ENCODE results near the gene LONRF2. TPM values are rescaled to one million over a fixed set of nuclear protein-coding genes. Genes with fewer than 3 reads are reported as not detected.

The LONRF2 gene
- total RNA-seq, 4 donors from 2014 or later, result 10.5 to 13.1 (median 12.1) TPM

GRCh38 chr2:100223502-100223901, 98.8 kb downstream of the LONRF2 start:
- H3K27ac ChIP-seq, result no peak overlapping the region
- 93 to 95% methylated on average over 6 of the region's 6 CpGs for WGBS, 2 donors
- H3K4me1 ChIP-seq, result no peaks in the 10 kb centered on the region
- H3K36me3 ChIP-seq, result no peaks in the 10 kb centered on the region
- no peak overlapping the region for H3K4me3 ChIP-seq
- no peaks in the 10 kb centered on the region for H3K27me3 ChIP-seq
- no peak for TF ChIP-seq POLR2A (IDR thresholded peaks at IDR 0.05)
- TF ChIP-seq, protein P1, sequence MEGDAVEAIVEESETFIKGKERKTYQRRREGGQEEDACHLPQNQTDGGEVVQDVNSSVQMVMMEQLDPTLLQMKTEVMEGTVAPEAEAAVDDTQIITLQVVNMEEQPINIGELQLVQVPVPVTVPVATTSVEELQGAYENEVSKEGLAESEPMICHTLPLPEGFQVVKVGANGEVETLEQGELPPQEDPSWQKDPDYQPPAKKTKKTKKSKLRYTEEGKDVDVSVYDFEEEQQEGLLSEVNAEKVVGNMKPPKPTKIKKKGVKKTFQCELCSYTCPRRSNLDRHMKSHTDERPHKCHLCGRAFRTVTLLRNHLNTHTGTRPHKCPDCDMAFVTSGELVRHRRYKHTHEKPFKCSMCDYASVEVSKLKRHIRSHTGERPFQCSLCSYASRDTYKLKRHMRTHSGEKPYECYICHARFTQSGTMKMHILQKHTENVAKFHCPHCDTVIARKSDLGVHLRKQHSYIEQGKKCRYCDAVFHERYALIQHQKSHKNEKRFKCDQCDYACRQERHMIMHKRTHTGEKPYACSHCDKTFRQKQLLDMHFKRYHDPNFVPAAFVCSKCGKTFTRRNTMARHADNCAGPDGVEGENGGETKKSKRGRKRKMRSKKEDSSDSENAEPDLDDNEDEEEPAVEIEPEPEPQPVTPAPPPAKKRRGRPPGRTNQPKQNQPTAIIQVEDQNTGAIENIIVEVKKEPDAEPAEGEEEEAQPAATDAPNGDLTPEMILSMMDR (IDR thresholded peaks at IDR 0.05), result no peak
- TF ChIP-seq EP300 (IDR thresholded peaks at IDR 0.05), result no peak
- H3K9me3 ChIP-seq, result no peaks in the 10 kb centered on the region
- no peak for DNase-seq (ENCODE audit: low spot score in 2 of 2)

Small RNAs within 50 kb of the gene (small RNA-seq; reads per million reads assigned to genes)
- gene AC012493.2, result not detected

Other genes with a start within 250 kb of the LONRF2 start
- 10 to 100 TPM in 3 of 4 donors, 1 to 10 TPM in 1; 7.2 to 36.0 (median 21.4) TPM for gene AFF3, start 179.9 kb downstream of the LONRF2 start, total RNA-seq
- gene CHST10, start 95.2 kb upstream of the LONRF2 start, total RNA-seq, result 10 to 100 TPM in 3 of 4 donors, 1 to 10 TPM in 1; 9.4 to 17.1 (median 13.0) TPM
- not detected for gene NMS, start 148.0 kb upstream of the LONRF2 start, total RNA-seq
- gene PDCL3, start 240.5 kb upstream of the LONRF2 start, total RNA-seq, result 10 to 100 TPM in 1 of 4 donors, 1 to 10 TPM in 3; 7.1 to 12.1 (median 8.4) TPM

Data from tibial nerve (tissue), 4 donors.